ENCODE measurements around the gene TMEM11.

DNA sequence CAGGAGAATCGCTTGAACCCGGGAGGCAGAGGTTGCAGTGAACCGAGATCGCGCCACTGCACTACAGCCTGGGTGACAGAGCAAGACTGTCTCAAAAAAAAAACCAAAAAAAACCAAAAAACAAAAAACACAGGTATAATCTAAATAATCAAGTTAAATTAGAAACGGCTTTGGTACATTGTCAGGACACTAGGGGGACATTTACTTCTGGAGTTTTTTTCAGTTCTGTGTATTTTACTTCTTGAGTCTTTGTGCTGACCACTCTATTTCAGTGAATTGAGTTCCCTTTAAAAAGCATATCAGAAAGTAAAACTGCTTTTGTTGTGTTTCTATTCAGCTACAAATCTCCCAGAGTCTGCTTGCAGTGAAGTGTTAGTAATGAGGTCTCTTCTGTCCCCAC, 50.9 kb downstream of the TMEM11 start:
- TF ChIP-seq POLR2A (IDR thresholded peaks at IDR 0.05): no peak
- TF ChIP-seq, protein P1, sequence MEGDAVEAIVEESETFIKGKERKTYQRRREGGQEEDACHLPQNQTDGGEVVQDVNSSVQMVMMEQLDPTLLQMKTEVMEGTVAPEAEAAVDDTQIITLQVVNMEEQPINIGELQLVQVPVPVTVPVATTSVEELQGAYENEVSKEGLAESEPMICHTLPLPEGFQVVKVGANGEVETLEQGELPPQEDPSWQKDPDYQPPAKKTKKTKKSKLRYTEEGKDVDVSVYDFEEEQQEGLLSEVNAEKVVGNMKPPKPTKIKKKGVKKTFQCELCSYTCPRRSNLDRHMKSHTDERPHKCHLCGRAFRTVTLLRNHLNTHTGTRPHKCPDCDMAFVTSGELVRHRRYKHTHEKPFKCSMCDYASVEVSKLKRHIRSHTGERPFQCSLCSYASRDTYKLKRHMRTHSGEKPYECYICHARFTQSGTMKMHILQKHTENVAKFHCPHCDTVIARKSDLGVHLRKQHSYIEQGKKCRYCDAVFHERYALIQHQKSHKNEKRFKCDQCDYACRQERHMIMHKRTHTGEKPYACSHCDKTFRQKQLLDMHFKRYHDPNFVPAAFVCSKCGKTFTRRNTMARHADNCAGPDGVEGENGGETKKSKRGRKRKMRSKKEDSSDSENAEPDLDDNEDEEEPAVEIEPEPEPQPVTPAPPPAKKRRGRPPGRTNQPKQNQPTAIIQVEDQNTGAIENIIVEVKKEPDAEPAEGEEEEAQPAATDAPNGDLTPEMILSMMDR (IDR thresholded peaks at IDR 0.05): no peak
